GM19238 (cell line): ENCODE data around the gene SHD.
"Not testable (repeated sequence)": the region's sequence is repeated elsewhere in the genome, so short reads cannot be mapped to it uniquely, and the experiment has no call there.

Experiments used
- DNase-seq: peaks from one replicate; pipeline ENCODE4 v3.0.0; 2011; ENCODE audit warnings: low spot score; ENCODE audit not compliant: insufficient read length

SHD gene, protein sequence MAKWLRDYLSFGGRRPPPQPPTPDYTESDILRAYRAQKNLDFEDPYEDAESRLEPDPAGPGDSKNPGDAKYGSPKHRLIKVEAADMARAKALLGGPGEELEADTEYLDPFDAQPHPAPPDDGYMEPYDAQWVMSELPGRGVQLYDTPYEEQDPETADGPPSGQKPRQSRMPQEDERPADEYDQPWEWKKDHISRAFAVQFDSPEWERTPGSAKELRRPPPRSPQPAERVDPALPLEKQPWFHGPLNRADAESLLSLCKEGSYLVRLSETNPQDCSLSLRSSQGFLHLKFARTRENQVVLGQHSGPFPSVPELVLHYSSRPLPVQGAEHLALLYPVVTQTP

GRCh38 chr19:4278419-4279266, at the start of gene SHD:
Gene SHD, plus strand, starts transcription at chr19:4279266. Its CDS starts 798 bp downstream, at chr19:4280064.
- no peak for DNase-seq

DNA sequence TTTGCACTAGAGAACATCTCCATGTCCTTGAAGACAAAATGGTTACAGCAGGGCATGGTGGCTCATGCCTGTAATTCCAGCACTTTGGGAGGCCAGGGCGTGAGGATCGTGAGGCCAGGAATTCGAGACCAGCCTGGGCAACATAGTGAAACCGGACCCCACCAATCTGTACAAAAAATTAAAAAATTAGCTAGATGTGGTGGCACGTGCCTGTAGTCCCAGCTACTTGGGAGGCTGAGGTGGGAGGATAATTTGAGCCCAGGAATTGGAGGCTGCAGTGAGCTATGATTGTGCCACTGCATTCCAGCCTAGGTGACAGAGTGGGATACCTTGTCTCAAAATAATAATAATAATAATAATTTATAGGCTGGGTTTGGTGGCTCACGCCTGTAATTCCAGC, 48.8 kb upstream of the SHD start:
- DNase-seq, result not testable (repeated sequence)

GRCh38 chr19:4231521-4231920, 47.5 kb upstream of the SHD start:
- not testable (repeated sequence) for DNase-seq

DNA sequence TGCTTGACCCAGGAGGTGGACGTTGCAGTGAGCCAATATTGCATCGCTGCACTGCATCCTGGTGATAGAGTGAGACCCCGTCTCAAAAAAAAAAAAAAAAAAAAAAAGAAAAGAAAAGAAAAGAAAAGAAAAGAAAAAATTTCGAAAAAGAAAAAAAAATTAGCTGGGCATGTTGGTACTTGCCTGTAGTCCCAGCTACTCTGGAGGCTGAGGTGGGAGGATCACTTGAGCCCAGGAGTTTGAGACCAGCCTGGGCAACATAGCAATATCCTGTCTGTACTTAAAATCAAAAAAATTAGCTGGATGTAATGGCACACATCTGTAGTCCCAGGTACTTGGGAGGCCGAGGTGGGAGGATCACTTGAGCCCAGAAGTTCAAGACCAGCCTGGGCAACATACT, 46.9 kb upstream of the SHD start:
- not testable (repeated sequence) for DNase-seq

DNA sequence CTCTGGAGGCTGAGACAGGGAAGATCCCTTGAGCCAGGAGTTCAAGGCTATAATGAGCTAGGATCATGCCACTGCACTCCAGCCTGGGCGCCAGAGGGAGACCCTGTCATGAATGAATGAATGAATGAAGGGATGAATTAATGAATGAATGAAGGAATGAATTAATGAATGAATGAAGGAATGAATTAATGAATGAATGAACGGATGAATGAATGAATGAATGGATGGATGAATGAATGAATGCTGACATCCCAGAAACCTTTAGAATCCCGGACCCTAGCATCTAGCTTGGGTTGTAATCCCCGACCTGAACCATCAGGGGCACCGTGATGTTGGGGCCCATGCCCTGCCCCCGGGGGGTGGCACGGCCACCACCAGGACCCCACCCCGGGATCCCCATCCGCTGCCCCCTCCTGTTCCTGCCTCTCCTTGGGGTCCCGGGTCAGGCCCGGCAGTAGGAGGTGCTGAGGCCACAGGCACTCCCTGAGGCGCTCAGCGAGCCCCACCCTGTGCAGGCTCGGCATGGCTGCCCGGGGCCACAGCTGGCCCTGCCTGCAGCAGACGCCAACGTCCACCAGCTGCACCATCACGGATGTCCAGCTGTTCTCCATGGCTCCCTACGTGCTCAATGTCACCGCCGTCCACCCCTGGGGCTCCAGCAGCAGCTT, 46.3 kb upstream of the SHD start:
- no peak for DNase-seq

DNA sequence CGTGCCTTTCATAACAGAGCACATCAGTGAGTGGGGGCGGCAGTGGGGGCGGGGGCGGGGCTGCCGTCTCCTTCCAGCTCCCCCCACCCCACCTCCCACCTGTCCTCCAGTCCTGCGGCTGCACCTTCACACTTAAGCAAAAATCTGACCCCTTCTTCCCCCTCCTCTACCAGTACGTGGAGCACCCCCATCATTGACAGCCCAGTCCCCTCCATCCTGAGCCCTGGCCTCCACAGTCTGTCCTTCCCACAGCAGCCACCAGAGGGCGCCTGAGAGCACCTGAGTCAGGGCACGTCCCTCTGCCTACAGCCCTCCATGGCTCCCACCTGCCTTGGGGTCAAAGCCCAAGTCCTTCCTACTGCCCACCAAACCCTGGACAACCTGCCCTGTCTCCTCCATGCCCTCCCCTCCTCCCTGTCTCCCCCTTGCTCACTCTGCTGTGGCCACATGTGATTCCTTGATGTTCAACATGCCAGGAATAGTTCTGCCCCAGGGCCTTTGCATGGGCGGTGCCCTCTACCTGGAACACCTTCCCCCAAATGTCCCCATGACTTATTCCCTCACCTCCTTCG, 45.7 kb upstream of the SHD start:
- DNase-seq, result no peak

DNA sequence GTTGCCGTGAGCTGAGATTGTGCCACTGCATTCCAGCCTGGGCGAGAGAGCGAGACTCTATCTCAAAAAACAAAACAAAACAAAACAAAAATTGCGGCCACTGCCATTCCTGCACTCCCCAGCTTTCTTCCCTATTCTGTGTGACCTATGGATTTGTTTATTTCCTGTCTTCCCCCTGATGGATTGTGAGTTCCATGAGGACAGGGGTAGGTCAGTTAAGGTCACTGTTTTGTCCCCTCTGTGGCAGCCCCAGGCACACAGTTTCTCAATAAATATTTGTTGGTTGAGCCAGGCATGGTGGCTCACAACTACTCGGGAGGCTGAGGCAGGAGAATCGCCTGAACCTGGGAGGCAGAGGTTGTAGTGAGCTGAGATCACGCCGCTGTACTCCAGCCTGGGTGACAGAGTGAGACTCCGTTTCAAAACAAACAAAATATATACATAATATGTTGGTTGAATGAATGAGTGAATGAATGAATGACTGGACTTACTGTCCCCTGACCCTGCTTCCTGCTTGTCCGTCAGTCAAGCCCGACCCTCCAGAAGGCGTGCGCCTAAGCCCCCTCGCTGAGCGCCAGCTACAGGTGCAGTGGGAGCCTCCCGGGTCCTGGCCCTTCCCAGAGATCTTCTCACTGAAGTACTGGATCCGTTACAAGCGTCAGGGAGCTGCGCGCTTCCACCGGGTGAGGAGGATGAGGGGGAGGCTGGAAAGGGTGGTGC, 44.8 kb upstream of the SHD start:
- DNase-seq, result no peak

GRCh38 chr19:4234862-4235201, 44.2 kb upstream of the SHD start:
- no peak for DNase-seq

DNA sequence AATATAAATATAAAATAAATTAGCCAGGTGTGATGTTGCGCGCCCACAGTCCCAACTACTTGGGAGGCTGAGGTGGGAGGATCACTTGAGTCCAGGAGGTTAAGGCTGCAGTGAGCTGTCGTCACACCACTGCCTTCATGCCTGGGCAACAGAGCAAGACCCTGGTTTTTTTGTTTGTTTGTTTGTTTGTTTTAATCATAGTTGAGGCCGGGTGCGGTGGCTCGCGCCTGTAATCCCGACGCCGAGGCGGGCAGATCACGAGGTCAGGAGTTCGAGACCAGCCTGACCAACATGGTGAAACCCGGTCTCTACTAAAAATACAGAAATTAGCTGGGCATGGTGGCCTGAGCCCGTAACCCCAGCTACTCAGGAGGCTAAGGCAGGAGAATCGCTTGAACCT, 41.6 kb upstream of the SHD start:
- not testable (repeated sequence) for DNase-seq

GRCh38 chr19:4238831-4239230, 40.2 kb upstream of the SHD start:
- DNase-seq, result no peak

- DNase-seq, result no peak
These were observed 37.1 kb upstream of the SHD start for GRCh38 chr19:4241824-4242430.

DNA sequence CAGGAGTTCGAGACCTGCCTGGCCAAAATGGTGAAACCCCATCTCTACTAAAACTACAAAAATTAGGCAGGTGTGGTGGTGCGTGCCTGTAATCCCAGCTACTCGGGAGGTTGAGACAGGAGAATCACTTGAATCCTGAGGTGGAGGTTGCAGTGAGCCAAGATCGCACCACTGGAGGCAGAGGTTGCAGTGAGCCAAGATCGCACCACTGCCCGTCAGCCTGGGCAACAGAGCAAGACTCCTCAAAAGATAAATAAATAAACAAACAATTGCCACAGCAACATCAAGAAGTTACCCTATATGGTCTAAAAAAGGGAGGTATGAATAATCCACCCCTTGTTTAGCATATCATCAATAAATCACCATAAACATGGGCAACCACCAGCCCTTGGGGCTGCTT, 33.1 kb upstream of the SHD start:
- not testable (repeated sequence) for DNase-seq

- DNase-seq, result peak; percentile 99
These were observed 32.1 kb upstream of the SHD start, which contains the start of gene YJU2 for GRCh38 chr19:4246767-4247593. Gene YJU2, plus strand, starts transcription at chr19:4247080. Its CDS starts 67 bp downstream, at chr19:4247147.

GRCh38 chr19:4256563-4256962, 22.5 kb upstream of the SHD start:
- DNase-seq, result no peak

DNA sequence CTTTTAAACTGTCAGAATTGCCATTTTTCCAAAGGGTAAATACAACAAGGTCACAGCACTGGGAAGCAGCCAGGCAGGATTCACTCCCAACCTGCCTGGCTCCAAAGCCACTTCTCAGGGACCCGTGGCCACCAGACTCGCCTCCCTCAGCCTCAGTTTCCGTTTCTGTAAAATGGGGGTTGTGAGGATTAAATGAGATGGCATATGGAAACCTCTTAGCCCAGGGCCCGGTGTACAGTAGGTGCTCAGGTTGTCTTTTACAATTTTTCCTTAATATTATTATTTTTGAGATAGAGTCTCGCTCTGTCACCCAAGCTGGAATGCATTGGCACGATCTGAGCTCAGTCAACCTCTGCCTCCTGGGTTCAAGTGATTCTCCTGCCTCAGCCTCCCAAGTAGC, 22.0 kb upstream of the SHD start:
- no peak for DNase-seq

GRCh38 chr19:4258181-4258580, 20.9 kb upstream of the SHD start:
- no peak for DNase-seq

DNA sequence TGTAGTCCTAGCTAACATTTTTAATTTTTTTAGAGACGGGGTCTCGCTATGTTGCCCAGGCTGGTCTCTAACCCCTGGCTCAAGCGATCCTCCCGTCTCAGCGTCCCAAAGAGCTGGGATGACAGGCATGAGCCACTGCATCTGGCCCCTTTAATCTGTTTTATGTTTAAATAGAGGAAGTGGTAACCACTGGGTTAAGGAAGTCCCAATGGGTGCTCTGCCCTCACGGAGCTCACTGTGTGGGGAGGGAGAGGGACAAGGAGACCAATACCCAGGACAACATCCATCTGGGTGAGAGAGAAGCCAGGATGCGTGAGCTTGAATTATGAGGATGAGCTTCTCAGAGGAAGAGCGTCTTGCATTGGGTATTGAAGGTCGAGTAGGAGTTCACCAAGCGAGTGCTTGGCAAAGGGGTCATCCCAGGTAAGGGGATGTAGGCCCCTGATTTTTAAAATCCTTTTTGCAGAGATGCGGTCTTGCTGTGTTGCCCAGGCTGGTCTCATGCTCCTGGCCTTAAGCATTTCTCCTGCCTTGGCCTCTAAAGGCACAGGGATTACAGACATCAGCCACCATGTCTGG, 18.4 kb upstream of the SHD start:
- no peak for DNase-seq

- DNase-seq, result no peak
These were observed 14.3 kb upstream of the SHD start for GRCh38 chr19:4264812-4265211.

GRCh38 chr19:4266253-4267000, 12.6 kb upstream of the SHD start:
- no peak for DNase-seq
